Bone marrow (tissue), 2 donors: ENCODE results near the gene ATP13A3.
"Not testable (repeated sequence)": the region's sequence is repeated elsewhere in the genome, so short reads cannot be mapped to it uniquely, and the experiment has no call there.

Experiments used
- DNase-seq, 2 donors: peaks; one replicate each; lab custom pipeline; 2025; lab: John Stamatoyannopoulos, UW

ATP13A3 gene

DNA sequence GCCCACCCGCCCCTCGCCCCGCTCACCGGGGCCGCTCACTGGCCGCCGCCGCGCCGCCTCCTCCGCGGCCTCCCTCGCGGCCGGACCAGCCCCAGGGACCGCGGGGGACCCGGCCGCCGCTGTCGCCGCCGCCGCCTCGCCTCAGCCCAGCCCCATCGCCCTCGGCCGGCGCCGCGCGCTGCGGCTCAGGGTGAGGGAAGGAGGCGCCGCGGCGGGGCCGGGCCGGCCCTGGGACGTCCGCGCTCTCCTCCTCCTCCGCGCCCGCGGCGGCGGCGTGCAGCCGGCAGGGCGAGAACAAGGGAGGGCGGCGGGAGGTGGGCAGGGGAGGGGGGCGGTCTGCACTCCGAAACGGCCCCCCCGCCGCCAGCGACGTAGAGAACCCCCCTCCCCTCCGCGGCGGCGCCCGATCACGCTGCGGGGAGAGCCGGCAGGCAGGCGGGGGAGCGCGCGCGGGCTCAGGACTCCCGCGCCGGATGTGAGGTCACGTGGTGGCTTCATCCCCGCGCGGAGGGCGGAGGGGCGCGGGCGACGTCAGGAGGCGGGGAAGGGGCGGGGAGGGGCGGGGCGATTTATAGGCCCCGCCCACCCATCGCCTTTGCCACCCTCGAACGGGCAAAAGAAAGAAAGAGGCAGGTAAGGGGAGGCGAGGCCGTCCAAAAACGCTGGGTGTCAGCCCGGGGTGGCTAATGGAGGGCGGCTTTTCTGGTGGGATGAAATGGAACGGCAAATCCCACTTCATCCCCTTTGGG is at the start of gene ATP13A3:
TSS of gene ATP13A3 (minus strand) at position 463 of the 749 bp plus-strand sequence. CDS start 24,812 bp downstream, outside the sequence.
- DNase-seq, result peak; percentile 59 to 73

DNA sequence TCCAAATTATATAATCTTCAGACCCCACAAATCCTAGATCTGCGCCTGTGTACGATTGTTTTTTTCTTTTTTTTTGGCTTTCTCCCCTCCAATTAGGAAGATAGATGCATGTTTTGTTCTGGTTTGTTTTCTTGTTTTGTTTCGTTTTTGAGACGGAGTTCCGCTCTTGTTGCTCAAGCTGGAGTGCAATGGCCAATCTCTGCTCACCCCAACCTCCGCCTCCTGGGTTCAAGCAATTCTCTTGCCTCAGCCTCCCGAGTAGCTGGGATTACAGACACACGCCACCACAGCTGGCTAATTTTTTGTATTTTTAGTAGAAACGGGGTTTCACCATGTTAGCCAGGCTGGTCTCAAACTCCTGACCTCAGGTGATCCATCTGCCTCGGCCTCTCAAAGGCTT is 48.4 kb upstream of the ATP13A3 start:
- not testable (repeated sequence) for DNase-seq

- no peak for DNase-seq
These were observed 47.4 kb upstream of the ATP13A3 start for GRCh38 chr3:194534243-194534642.

GRCh38 chr3:194532591-194532990 is 45.8 kb upstream of the ATP13A3 start:
- no peak for DNase-seq

GRCh38 chr3:194527726-194528125 is 40.9 kb upstream of the ATP13A3 start:
- no peak for DNase-seq

DNA sequence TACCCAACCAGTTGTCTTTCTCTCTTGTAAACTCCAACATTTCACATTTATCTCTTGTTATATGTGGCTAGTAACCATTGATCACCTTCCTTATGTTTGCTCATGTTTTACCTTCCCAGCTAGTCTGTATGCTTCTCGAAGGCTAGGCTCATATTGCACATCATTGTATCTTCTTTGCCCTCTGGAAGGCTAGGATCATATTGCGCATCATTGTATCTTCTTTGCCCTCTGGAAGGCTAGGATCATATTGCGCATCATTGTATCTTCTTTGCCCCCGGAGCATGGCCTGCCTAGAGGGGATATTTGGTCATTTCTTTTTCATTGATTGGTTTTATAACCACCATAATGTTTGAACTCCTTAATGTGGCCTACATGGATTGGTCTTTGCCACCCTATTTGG is 39.4 kb upstream of the ATP13A3 start:
- DNase-seq, result no peak

DNA sequence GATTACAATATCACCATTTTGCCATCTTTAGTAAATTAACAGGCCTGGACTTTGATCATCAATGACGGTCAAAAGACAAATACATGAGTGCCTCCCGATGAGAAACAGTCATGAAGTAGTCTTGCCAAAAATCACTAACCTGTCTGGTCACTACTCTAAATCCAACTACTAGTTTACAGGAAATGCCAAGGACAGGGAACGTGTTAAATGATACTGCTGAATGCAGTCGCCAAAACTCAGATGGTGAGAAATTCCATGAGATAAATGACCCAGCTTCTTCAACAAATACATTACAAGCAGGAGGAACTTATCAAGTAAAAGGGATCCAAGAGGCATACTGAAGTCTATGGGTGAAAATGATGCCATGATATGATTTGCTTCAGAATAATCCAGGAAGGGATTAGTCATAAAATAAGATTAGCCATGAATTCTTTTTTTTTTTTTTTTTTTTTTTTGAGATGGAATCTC is 35.8 kb upstream of the ATP13A3 start:
- no peak for DNase-seq

- no peak for DNase-seq
These were observed 34.9 kb upstream of the ATP13A3 start for GRCh38 chr3:194521510-194522260.

GRCh38 chr3:194520682-194521162 is 33.9 kb upstream of the ATP13A3 start:
- not testable (repeated sequence) for DNase-seq

- not testable (repeated sequence) for DNase-seq
These were observed 33.4 kb upstream of the ATP13A3 start for GRCh38 chr3:194520201-194520600.

GRCh38 chr3:194518652-194519051 is 31.9 kb upstream of the ATP13A3 start:
- DNase-seq, result no peak

DNA sequence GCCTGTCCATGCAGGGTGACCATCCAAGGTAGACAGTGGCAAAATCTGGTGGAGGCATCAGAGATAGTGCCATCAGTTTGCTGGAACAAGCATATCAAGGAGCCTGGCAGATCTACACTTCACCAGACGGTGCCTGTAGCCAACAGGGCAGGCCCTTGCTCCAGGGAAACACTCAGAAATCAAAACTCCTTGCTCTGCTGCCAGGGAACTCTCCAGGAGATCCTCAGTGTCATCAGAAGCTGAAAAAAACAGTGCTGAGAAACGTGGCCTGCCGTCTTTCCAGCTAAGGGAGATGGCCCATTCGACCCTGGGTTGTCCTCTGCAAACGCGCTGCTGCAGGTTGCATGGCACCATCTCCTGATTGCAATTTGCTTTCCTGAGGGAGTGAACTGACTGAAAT is 30.5 kb upstream of the ATP13A3 start:
- no peak for DNase-seq

DNA sequence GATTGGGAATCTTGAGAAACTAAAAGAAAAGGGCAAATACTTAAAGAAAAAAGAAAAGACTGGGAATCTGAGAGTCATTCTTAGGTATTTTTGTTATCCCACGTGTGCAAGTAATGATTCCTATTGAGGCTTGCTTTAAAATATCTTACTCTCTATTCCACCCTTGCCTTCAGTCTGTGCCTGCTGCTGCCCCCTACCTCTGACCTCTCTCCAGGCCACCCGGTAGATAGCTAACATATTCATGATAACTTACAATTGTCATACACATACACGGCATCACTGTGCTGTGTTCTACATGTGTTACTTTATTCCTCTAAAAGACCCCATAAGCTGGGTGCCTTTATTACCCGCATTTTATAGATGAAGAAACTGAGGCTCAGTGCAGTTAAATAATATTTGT is 27.8 kb upstream of the ATP13A3 start:
- no peak for DNase-seq

- DNase-seq, result no peak
These were observed 26.2 kb upstream of the ATP13A3 start for GRCh38 chr3:194512895-194513601.

DNA sequence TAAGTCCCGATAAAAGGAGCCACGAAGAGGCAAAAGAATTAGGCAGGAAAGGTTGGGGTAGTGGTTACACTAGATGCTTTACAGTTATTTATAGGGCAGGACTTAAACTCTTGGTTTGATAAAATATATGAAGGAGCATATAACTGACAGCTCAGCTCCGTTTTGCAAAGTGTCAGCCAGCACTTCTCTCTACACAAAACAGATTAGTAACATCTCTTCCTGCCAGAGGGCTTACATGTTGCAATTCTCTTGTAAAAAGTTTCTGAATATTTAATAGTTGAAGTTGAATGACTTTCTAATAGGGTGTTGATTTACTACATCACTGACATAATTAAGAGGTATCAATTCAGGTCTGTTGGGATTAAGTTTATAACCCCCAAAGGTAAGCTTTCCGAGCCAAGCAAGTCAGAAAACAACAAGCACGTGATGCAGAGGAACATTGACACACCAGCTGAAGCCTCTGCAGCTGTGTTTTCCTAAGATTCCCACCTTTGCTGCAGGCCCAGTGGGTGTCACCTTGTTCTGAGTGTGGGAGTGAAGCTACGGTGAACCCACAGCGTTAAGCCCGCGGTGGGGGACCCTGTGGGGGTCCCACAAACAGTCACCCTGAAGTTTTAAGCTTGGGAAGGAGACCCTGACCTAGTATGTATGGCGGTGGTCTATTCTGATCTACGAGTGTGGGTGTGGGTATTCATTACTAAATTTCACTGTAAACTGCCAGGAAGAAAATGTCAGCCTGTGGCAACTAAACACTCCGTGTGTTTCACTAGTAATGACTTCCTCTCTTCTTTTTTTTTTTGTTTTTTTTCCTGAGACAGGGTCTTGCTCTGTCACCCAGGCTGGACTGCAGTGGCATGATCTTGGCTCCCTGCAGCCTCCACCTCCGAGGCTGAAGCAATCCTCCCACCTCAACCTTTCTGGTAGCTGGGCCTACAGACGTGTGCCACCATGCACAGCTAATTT is 22.0 kb upstream of the ATP13A3 start:
- DNase-seq, result no peak

GRCh38 chr3:194507571-194507970 is 20.8 kb upstream of the ATP13A3 start:
- no peak for DNase-seq

DNA sequence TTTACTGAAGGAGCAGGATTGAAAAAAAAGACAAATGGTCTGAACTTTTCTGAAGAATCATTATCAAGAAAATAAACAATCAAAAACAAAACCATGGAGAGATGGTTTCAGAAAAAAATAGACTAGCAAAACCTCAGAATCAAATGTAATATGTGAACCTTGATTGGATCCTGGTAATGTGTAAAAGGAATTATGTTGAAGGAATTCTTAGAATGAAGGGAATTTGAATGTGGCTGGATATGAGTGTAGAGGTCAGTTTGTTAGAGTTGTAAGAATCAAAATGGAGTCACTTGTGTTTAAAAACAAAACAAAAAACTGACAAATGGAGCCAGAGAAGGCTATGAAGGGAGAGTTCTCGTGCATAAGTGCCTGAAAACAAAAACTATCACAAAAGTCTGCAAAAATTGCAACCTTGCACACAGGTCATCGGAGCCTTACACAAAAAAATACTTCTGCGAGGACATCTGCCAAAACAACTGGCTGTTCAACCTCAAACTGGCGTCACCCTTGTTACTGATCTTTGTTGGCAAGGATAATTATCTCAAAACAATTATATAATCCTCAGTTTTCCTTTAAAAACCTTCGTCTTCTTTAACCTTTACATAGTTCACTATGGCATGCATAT is 19.1 kb upstream of the ATP13A3 start:
- DNase-seq, result no peak

- DNase-seq, result no peak
These were observed 18.1 kb upstream of the ATP13A3 start for GRCh38 chr3:194504861-194505260.

- DNase-seq, result no peak
These were observed 17.3 kb upstream of the ATP13A3 start for GRCh38 chr3:194504146-194504545.

GRCh38 chr3:194503081-194503531 is 16.3 kb upstream of the ATP13A3 start:
- no peak for DNase-seq

DNA sequence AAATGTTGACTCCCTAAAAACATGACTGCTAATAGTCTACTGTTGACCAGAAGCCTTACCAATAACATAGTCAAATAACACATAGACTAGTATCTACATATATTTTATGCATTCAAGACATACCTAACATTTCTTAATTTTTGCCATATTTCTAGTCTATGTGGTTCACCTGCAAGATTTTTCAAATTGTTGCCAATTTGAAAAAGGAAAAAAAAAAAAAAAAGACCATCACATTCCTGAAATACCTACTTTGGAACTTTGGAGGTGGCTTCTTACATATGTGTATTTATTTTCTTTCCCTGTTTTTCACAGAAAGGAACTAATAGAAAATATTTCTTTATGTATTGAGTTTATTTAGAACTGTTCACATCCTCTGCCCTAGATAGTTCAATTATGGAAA is 13.4 kb upstream of the ATP13A3 start:
- DNase-seq, result no peak
